ENCODE measurements around the gene ADGRG3.

Gene ADGRG3

DNA sequence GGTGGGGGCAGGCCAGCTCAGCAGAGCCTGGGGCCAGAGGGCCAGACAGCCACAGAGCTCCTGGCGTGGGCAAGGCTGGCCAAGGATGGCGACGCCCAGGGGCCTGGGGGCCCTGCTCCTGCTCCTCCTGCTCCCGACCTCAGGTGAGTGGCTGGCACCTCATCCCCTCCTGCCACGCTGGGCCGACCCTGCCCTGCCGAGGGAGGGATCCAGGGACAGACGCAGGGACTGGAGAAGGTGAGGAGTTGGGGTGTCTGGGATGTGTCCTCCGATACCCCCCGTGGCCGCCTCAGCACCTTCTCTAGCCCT, at the start of gene ADGRG3:
Gene ADGRG3 (plus strand): TSS at position 44 of the 309 bp plus-strand sequence. CDS start 42 bp downstream, at position 86.
- DNase-seq = no peak

- DNase-seq = no peak
These were observed 48.9 kb upstream of the ADGRG3 start for GRCh38 chr16:57619133-57619605.

- no peak for DNase-seq
These were observed 48.3 kb upstream of the ADGRG3 start for GRCh38 chr16:57619606-57620334.

GRCh38 chr16:57620335-57621231, 47.5 kb upstream of the ADGRG3 start:
- DNase-seq = no peak

DNA sequence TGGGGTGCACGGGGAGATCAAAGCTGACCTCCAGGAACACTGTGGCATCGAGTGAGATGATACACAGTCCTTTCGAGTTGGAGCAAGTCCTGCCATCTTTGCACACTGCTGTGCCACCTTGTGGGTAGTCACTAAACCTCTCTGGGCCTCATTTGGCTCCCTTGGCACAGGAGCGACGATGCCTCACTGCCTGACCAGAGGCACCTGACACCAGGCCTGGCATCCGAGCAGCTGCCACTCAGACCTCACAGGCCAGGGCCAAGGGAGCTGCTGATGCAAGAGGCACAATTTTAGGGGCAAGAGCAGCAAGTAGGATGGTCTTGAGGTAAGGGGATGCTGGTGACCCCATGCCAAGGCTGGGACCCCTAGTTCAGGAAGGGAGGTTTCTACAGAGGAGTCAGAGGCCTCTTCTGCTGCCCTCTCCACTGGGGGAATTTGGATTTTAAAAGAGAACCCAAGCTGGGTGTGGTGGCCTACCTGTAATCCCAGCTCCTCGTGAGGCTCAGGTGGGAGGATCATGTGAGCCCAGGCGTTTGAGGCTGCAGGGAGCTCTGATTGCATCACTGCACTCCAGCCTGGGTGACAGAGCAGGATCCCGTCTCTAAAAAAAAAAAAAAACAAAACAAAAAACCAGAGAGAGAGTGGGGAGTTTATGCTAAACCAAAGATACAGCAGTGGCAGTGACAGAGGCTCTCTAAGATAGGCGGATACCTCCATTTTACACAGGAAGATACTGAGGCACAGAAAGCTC, 46.4 kb upstream of the ADGRG3 start:
- DNase-seq = no peak

GRCh38 chr16:57622361-57623250, 45.5 kb upstream of the ADGRG3 start:
- DNase-seq = no peak

- no peak for DNase-seq
These were observed 44.7 kb upstream of the ADGRG3 start for GRCh38 chr16:57623251-57624043.

DNA sequence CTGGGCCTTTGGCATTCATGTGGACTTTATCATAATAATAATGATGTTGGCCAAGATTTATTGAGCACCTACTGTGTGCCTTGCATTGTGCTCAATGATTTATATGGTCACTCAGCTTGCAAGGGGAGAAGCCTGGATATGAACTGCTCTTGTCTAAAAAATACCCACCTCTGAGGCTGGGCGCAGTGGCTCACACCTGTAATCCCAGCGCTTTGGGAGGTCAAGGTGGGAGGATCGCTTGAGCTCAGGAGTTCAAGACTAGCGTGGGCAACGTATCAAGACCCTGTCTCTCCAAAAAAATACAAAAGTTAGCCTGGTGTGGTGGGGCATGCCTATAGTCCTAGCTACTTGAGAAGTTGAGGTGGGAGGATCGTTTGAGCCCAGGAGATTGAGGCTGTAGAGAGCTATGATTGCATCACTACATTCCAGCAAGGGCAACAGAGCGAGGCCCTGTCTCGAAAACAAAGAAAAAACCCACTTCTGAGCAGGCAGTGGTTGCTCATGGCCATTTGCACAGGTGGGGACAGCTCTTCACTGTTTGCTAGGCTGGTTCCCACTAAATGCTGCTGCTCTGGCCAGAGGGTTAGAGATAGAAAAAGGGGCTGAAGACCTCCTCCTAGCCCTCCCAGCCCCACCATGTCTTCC, 43.9 kb upstream of the ADGRG3 start:
- DNase-seq = no peak

DNA sequence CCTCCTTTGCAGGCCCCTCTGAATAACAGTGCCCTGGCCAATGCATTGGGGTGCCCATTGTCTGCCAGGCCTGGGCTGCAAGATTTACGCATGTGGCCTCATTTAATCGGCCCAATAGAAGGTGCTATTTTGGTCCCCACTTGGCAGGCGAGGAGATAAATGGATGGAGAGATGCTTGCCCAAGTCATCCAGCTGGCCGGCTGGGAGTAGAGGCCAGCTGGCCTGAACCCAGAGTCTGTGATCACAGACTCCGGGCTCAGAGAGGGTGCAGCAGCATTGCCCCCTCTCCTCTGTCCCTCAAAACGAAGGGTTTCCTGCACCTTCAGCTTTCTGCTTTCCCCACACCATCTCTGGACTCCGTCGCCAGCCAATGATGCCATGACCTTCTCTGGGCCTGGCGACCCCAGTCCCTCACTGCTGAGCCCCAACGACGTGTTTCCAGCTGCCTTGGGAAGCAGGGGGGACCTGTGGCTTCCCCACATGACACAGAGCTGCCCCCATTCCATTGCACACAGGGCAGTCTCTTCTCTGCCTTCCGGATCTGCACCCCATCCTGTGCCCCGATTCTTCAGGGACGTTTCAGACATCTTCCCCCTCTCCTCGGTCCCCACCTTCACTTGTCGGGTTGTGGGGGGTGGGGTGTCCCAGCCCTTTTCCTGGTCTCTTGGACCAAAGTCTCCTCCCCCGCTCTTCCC, 43.2 kb upstream of the ADGRG3 start:
- no peak for DNase-seq

DNA sequence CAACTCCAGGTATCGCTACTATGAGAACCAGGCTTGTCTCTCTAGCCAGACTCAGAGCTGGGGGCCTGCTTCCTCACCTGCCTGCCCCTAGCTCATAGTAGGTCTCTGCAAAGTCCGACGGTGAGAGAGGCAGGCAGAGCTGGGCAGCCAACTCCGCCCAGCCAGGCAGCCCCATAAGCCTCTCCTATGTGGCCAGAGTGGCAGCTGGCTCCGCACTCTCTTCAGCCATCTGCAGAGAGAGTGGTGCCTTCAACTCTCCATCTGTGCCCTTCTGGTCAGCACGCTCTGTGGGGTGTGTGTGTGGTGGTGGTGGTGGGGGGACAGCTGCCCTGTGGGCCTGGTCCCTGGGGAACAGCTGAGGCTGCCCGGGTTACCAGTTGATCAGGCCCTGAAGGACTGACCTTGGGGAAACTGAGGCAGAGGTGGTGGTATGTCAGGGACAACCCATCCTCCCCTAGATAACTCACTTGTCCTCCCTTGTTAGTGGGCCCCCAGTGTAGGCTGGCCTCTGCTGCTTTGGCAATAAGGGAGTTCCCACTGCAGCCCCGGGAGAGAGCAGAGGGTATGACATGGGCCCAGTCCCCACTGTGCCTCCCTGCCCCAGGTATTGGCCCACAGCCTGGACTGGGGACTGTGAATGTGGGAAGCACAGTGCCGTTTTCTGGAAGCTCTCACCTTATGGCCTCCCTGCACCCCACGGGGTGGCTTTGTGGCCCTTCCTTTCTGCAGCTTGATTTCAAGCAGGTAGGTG, 41.5 kb upstream of the ADGRG3 start:
- DNase-seq = no peak

- DNase-seq = no peak
These were observed 40.8 kb upstream of the ADGRG3 start for GRCh38 chr16:57627184-57627871.

DNA sequence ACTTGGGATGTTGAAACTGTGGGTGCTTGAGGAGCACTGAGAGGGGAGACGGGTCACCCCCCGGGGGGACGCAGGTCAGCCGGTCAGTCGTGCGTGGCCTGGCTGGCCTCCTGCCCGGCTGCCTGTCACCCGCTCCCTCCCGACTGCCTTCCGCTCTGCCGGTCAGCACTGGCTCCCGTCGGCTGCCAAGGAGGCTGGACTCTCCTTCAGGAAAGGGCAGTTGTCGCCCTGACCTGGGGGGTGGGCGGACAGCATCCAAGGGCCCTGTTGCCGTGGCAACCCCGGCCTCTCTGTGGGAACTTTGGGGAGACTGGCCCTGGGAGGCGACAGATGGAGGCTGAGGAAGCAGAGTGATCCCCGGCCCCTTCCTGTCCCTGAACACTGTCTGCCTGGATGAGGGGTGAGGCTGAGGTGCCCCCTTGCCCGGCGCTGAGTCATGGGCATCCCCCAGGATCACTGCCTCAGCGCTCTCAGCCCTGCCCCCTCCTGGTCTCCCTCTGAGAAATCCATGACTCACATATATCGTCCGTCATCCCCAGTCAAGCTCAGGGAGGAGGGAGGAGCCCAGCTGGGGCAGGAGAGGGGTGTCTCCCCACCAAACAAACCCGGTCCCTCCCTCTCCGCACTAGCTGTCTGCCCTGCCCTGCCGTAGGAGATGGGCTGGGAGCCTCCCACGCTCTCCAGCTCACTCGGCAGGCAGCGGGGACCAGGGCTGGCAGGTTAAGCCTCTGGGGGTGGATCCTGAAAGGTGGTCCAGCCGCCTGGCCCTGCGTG, 39.9 kb upstream of the ADGRG3 start, which contains the start of gene ADGRG1:
Gene ADGRG1 (plus strand): TSS at position 623 of the 774 bp plus-strand sequence. CDS start 21,658 bp downstream, outside the sequence.
- DNase-seq = no peak

DNA sequence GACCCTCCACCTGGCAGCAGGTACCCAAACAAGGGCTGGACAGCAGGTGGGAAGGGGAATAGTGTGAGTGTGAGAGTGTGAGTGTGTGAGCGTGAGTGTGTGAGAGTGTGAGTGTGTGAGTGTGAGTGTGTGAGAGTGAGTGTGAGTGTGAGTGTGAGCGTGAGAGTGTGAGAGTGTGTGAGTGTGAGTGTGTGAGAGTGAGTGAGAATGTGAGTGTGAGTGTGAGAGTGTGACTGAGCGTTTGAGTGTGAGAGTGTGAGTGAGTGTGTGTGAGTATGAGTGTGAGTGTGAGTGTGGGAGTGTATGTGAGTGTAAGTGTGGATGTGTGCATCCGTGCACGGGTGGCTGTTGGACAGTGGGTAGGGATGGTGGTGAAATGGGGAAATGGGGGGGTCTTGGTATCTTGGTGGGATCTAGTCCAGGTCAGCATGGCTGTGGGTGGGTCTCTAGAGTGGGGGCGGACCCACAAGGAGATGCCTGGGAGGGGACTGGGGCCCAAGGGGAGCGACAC, 39.3 kb upstream of the ADGRG3 start:
- no peak for DNase-seq

GRCh38 chr16:57629516-57630406, 38.3 kb upstream of the ADGRG3 start:
- DNase-seq = no peak

DNA sequence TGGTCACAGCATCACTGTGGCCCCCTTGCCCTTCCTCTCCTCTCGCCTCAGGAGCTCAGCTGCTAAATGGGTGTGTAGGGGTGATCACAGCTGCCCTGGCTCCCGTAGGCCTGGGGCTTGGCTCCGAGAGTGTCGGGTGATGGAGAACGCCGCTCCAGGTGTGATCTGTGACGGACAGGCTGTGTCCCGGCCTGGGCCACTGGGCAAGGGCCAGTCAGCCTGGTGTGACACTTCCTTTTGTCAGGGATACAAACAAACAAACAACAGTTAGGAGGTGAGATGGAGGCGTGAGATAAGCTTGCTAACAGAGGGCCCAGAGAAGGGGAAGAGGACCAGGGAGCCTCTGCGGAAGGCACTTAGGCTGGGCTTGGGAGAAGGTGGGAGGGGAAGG, 37.7 kb upstream of the ADGRG3 start:
- no peak for DNase-seq

Data from activated CD4-positive, alpha-beta T cell treated with anti-CD3 and anti-CD28 coated beads for 1 hour (primary cell).